Neural cell (in vitro differentiated cells): Measurements from ENCODE around the gene LLGL2. TPM values are rescaled to one million over a fixed set of nuclear protein-coding genes. Genes with fewer than 3 reads are reported as not detected.

Source experiments
- H2AFZ ChIP-seq: fragments of 200-600, 300-800 bp; sonication (generic), shearing (Covaris generic); 2 replicates; pipeline ENCODE4 v1.6.0; 2014; ENCODE audit warnings: low read depth, mild to moderate bottlenecking, antibody characterized with exemption, low read length, moderate library complexity
- H3F3A ChIP-seq: fragments of 200-600 bp; shearing (Covaris generic); 2 replicates; pipeline ENCODE4 v1.6.1; 2016; ENCODE audit warnings: mild to moderate bottlenecking, moderate library complexity, mixed read lengths, antibody characterized with exemption, low read length; ENCODE audit not compliant: insufficient read depth, poor library complexity, severe bottlenecking
- H3K27ac ChIP-seq: fragments of 200-600, 300-800 bp; sonication (generic), shearing (Covaris generic); 2 replicates; pipeline ENCODE4 v1.5.1; 2014; ENCODE audit warnings: mild to moderate bottlenecking, low read length, moderate library complexity
- H3K27me3 ChIP-seq: fragments of 300-800, 200-600 bp; sonication (generic), shearing (Covaris generic); 2 replicates; pipeline ENCODE4 v1.6.0; 2014; ENCODE audit warnings: mild to moderate bottlenecking, low read depth, low read length, moderate library complexity; ENCODE audit not compliant: insufficient read depth
- H3K36me3 ChIP-seq: fragments of 300-800, 200-600 bp; sonication (generic), shearing (Covaris generic); 2 replicates; pipeline ENCODE4 v1.5.1; 2014; ENCODE audit warnings: mild to moderate bottlenecking, antibody characterized with exemption, low read length, moderate library complexity; ENCODE audit not compliant: insufficient read depth
- H3K4me2 ChIP-seq: fragments of 300-800, 200-600 bp; sonication (generic), shearing (Covaris generic); 2 replicates; pipeline ENCODE4 v1.6.0; 2014; ENCODE audit warnings: mild to moderate bottlenecking, low read length
- H3K4me3 ChIP-seq: fragments of 300-800, 200-600 bp; sonication (generic), shearing (Covaris generic); 2 replicates; pipeline ENCODE4 v1.5.1; 2014; ENCODE audit warnings: mild to moderate bottlenecking, low read length, moderate library complexity
- H3K79me2 ChIP-seq: fragments of 200-600 bp; shearing (Covaris generic); replicated peaks from 2 replicates; pipeline ENCODE4 v1.6.0; 2014; ENCODE audit warnings: mild to moderate bottlenecking, low read length, moderate library complexity; ENCODE audit not compliant: insufficient read depth
- H3K9ac ChIP-seq: fragments of 300-800, 200-600 bp; sonication (generic), shearing (Covaris generic); 2 replicates; pipeline ENCODE4 v1.6.1; 2016; ENCODE audit warnings: mild to moderate bottlenecking, low read length, mixed read lengths
- H3K9me2 ChIP-seq: fragments of 200-600 bp; shearing (Covaris generic); 2 replicates; pipeline ENCODE4 v1.6.1; 2016; ENCODE audit warnings: mild to moderate bottlenecking, low read length, mixed read lengths; ENCODE audit not compliant: insufficient read depth
- H3K9me3 ChIP-seq: fragments of 200-600, 300-800 bp; sonication (generic), shearing (Covaris generic); 2 replicates; pipeline ENCODE4 v1.6.1; 2016; ENCODE audit warnings: mild to moderate bottlenecking, mixed run types, low read length, moderate library complexity, mixed read lengths
- H4K20me1 ChIP-seq: fragments of 200-600 bp; shearing (Covaris generic); 2 replicates; pipeline ENCODE4 v1.6.1; 2016; ENCODE audit warnings: mild to moderate bottlenecking, mixed run types; ENCODE audit not compliant: insufficient read depth
- EP300 ChIP-seq: fragments of 450-650 bp; conservative IDR thresholded peaks from 2 replicates; pipeline ENCODE4 v1.6.1; 2014; ENCODE audit warnings: antibody characterized with exemption, mild to moderate bottlenecking, moderate library complexity; ENCODE audit not compliant: poor library complexity, severe bottlenecking
- EZH2 ChIP-seq: fragments of 200-600, 300-800 bp; shearing (Covaris generic), sonication (generic); IDR thresholded peaks from 2 replicates; pipeline ENCODE4 v1.6.1; 2014; ENCODE audit warnings: antibody characterized with exemption, low read length, borderline replicate concordance, mild to moderate bottlenecking; ENCODE audit not compliant: insufficient read depth, poor library complexity, severe bottlenecking
- MXI1 ChIP-seq: fragments of 450-650 bp; conservative IDR thresholded peaks from 2 replicates; pipeline ENCODE4 v1.6.1; 2014; ENCODE audit warnings: antibody characterized with exemption, mild to moderate bottlenecking; ENCODE audit not compliant: poor library complexity, severe bottlenecking
- POLR2AphosphoS5 ChIP-seq: IDR thresholded peaks from 2 replicates; pipeline ENCODE4 v1.6.1; 2012
- RAD21 ChIP-seq: fragments of 450-650 bp; conservative IDR thresholded peaks from 2 replicates; pipeline ENCODE4 v1.6.1; 2014; ENCODE audit warnings: antibody characterized with exemption, mild to moderate bottlenecking, moderate library complexity
- SMC3 ChIP-seq: fragments of 450-650 bp; conservative IDR thresholded peaks from 2 replicates; pipeline ENCODE4 v1.6.1; 2014; ENCODE audit warnings: antibody characterized with exemption, mild to moderate bottlenecking, moderate library complexity; ENCODE audit not compliant: poor library complexity
- TAF1 ChIP-seq: IDR thresholded peaks from 2 replicates; pipeline ENCODE4 v1.6.1; 2012; ENCODE audit warnings: low read depth
- polyA plus RNA-seq: library from polyadenylated mRNA; depleted of rRNA; stranded (reverse); fragments of >200 nt; gene quantifications from 2 replicates; pipeline ENCODE4 v1.2.3, GENCODE V29; 2014
- TF ChIP-seq, protein P1 (sequence below): IDR thresholded peaks from 2 replicates; pipeline ENCODE4 v1.6.1; 2012; ENCODE audit warnings: borderline replicate concordance
- TF ChIP-seq, protein P2 (sequence below): fragments of 450-650 bp; IDR thresholded peaks from 2 replicates; pipeline ENCODE4 v1.5.1; 2014; ENCODE audit warnings: antibody characterized with exemption, mild to moderate bottlenecking, moderate library complexity; ENCODE audit not compliant: poor library complexity, severe bottlenecking

Gene LLGL2
- polyA plus RNA-seq, 1 donor from 2014 or later = 0.95 TPM

DNA sequence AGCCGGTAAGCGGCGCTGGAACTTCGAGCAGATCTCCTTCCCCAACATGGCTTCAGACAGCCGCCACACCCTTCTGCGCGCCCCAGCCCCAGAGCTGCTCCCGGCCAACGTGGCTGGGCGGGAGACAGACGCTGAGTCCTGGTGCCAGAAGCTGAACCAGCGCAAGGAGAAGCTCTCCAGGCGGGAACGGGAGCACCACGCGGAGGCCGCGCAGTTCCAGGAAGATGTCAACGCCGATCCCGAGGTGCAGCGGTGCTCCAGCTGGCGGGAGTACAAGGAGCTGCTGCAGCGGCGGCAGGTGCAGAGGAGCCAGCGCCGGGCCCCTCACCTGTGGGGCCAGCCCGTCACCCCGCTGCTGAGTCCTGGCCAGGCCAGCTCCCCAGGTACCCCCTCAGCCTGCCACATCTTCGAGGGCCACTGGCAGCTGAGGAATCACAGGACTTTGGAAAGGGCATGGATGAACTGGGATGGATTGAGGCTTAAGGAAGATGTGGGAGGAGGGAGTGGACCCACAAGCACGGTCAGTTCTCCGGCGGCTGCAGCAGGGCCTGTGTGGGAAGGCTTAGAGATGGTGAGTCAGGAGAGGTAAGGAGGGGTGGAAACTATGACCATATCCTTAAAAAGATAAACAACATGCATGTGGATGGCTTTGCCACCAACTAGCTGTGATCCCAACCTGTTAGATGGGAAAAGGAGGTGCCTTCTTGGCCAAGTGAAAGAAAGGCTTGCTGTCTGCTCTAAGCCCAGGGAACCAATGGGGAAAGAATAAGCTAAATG lies 3.4 kb upstream of the LLGL2 start:
- Histone ChIP-seq H3K27me3 (peaks cover 29% of the 10 kb centered on the region), H4K20me1 (no peaks in the 10 kb centered on the region), H3K4me2 (no peak overlapping the region), H3K79me2 (no peaks in the 10 kb centered on the region), H2AFZ (no peak overlapping the region), H3K27ac (no peak overlapping the region), H3K4me3 (no peak overlapping the region), H3K9ac (no peak overlapping the region), H3K9me2 (no peaks in the 10 kb centered on the region), H3K9me3 (no peaks in the 10 kb centered on the region), H3F3A (no peaks in the 10 kb centered on the region), H3K36me3 (no peaks in the 10 kb centered on the region)
- TF ChIP-seq, protein P1, sequence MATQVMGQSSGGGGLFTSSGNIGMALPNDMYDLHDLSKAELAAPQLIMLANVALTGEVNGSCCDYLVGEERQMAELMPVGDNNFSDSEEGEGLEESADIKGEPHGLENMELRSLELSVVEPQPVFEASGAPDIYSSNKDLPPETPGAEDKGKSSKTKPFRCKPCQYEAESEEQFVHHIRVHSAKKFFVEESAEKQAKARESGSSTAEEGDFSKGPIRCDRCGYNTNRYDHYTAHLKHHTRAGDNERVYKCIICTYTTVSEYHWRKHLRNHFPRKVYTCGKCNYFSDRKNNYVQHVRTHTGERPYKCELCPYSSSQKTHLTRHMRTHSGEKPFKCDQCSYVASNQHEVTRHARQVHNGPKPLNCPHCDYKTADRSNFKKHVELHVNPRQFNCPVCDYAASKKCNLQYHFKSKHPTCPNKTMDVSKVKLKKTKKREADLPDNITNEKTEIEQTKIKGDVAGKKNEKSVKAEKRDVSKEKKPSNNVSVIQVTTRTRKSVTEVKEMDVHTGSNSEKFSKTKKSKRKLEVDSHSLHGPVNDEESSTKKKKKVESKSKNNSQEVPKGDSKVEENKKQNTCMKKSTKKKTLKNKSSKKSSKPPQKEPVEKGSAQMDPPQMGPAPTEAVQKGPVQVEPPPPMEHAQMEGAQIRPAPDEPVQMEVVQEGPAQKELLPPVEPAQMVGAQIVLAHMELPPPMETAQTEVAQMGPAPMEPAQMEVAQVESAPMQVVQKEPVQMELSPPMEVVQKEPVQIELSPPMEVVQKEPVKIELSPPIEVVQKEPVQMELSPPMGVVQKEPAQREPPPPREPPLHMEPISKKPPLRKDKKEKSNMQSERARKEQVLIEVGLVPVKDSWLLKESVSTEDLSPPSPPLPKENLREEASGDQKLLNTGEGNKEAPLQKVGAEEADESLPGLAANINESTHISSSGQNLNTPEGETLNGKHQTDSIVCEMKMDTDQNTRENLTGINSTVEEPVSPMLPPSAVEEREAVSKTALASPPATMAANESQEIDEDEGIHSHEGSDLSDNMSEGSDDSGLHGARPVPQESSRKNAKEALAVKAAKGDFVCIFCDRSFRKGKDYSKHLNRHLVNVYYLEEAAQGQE = no peak
- TF ChIP-seq, protein P2, sequence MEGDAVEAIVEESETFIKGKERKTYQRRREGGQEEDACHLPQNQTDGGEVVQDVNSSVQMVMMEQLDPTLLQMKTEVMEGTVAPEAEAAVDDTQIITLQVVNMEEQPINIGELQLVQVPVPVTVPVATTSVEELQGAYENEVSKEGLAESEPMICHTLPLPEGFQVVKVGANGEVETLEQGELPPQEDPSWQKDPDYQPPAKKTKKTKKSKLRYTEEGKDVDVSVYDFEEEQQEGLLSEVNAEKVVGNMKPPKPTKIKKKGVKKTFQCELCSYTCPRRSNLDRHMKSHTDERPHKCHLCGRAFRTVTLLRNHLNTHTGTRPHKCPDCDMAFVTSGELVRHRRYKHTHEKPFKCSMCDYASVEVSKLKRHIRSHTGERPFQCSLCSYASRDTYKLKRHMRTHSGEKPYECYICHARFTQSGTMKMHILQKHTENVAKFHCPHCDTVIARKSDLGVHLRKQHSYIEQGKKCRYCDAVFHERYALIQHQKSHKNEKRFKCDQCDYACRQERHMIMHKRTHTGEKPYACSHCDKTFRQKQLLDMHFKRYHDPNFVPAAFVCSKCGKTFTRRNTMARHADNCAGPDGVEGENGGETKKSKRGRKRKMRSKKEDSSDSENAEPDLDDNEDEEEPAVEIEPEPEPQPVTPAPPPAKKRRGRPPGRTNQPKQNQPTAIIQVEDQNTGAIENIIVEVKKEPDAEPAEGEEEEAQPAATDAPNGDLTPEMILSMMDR = no peak
- TF ChIP-seq EP300 = no peak
- TF ChIP-seq TAF1 = no peak
- no peak for TF ChIP-seq EZH2
- TF ChIP-seq POLR2AphosphoS5 = no peak
- TF ChIP-seq MXI1 = no peak
- TF ChIP-seq SMC3 = no peak
- no peak for TF ChIP-seq RAD21

DNA sequence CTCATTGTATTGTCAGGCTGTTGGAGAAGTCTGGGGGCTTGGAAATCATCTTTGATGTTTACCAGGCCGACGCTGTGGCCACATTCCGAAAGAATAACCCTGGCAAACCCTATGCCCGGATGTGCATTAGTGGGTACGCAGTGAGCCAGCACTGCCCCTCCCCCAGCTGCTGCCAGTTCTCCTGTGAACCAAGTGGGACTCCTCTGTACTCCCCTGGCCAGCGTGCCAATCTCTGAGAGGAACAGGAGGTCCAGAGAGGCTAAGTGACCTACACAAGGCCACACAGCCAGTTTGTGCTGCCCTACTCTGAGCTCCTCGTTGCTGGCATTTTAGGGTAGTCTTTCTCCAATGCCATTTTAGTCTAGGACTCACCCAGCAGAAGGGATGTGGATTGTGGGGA lies 1.9 kb upstream of the LLGL2 start:
- no peak overlapping the region for H2AFZ ChIP-seq
- TF ChIP-seq TAF1 = no peak
- TF ChIP-seq, protein P2 = no peak
- TF ChIP-seq SMC3 = no peak
- H4K20me1 ChIP-seq = no peaks in the 10 kb centered on the region
- no peak overlapping the region for H3K27ac ChIP-seq
- no peaks in the 10 kb centered on the region for H3F3A ChIP-seq
- no peaks in the 10 kb centered on the region for H3K9me2 ChIP-seq
- H3K36me3 ChIP-seq = no peaks in the 10 kb centered on the region
- H3K4me3 ChIP-seq = no peak overlapping the region
- H3K9ac ChIP-seq = no peak overlapping the region
- H3K27me3 ChIP-seq = peaks cover 33% of the 10 kb centered on the region
- H3K4me2 ChIP-seq = no peak overlapping the region
- H3K9me3 ChIP-seq = no peaks in the 10 kb centered on the region
- H3K79me2 ChIP-seq = no peaks in the 10 kb centered on the region
